ENCODE results near the gene SYCP3.

SYCP3 gene

GRCh38 chr12:101738920-101739665 lies at the start of gene SYCP3:
SYCP3 (minus strand) TSS chr12:101739462; CDS start chr12:101737935, 1,527 bp downstream.
- no peak for DNase-seq (ENCODE audit: low spot score)

- no peak for DNase-seq (ENCODE audit: low spot score)
Measured at GRCh38 chr12:101785671-101786070, 46.4 kb upstream of the SYCP3 start.

- DNase-seq (ENCODE audit: low spot score): no peak
Measured at GRCh38 chr12:101784376-101784775, 45.1 kb upstream of the SYCP3 start.

GRCh38 chr12:101783838-101784237 lies 44.6 kb upstream of the SYCP3 start:
- no peak for DNase-seq (ENCODE audit: low spot score)

GRCh38 chr12:101783150-101783549 lies 43.9 kb upstream of the SYCP3 start:
- DNase-seq (ENCODE audit: low spot score): no peak

GRCh38 chr12:101782273-101782731 lies 43.0 kb upstream of the SYCP3 start:
- no peak for DNase-seq (ENCODE audit: low spot score)

- no peak for DNase-seq (ENCODE audit: low spot score)
Measured at GRCh38 chr12:101781834-101782233, 42.6 kb upstream of the SYCP3 start.

GRCh38 chr12:101780599-101780998 lies 41.3 kb upstream of the SYCP3 start:
- DNase-seq (ENCODE audit: low spot score): no peak

- DNase-seq (ENCODE audit: low spot score): no peak
Measured at GRCh38 chr12:101779626-101780025, 40.4 kb upstream of the SYCP3 start.

GRCh38 chr12:101779200-101779599 lies 39.9 kb upstream of the SYCP3 start:
- no peak for DNase-seq (ENCODE audit: low spot score)

- no peak for DNase-seq (ENCODE audit: low spot score)
Measured at GRCh38 chr12:101777978-101778377, 38.7 kb upstream of the SYCP3 start.

- DNase-seq (ENCODE audit: low spot score): no peak
Measured at GRCh38 chr12:101777485-101777884, 38.2 kb upstream of the SYCP3 start.

GRCh38 chr12:101775816-101776215 lies 36.6 kb upstream of the SYCP3 start:
- no peak for DNase-seq (ENCODE audit: low spot score)

GRCh38 chr12:101773650-101774162 lies 34.4 kb upstream of the SYCP3 start:
- peak; percentile 67 for DNase-seq (ENCODE audit: low spot score)

- no peak for DNase-seq (ENCODE audit: low spot score)
Measured at GRCh38 chr12:101772012-101772775, 32.9 kb upstream of the SYCP3 start.

GRCh38 chr12:101769865-101770264 lies 30.6 kb upstream of the SYCP3 start:
- no peak for DNase-seq (ENCODE audit: low spot score)

GRCh38 chr12:101768781-101769180 lies 29.5 kb upstream of the SYCP3 start:
- DNase-seq (ENCODE audit: low spot score): no peak

GRCh38 chr12:101767537-101767936 lies 28.3 kb upstream of the SYCP3 start:
- DNase-seq (ENCODE audit: low spot score): no peak

- DNase-seq (ENCODE audit: low spot score): no peak
Measured at GRCh38 chr12:101764051-101764792, 25.0 kb upstream of the SYCP3 start.

GRCh38 chr12:101763246-101763931 lies 24.1 kb upstream of the SYCP3 start:
- no peak for DNase-seq (ENCODE audit: low spot score)

GRCh38 chr12:101761781-101762180 lies 22.5 kb upstream of the SYCP3 start:
- DNase-seq (ENCODE audit: low spot score): no peak

- no peak for DNase-seq (ENCODE audit: low spot score)
Measured at GRCh38 chr12:101761350-101761749, 22.1 kb upstream of the SYCP3 start.
